CD4-positive, alpha-beta T cell treated with Interleukin-17A for 4 hours (primary cell): ENCODE data around the gene MUC20.
"Not testable (repeated sequence)": the region's sequence is repeated elsewhere in the genome, so short reads cannot be mapped to it uniquely, and the experiment has no call there.

Source experiments
- DNase-seq: peaks from one replicate; pipeline ENCODE4 v3.0.0-alpha.2; 2020; ENCODE audit warnings: mixed read lengths

Gene MUC20

GRCh38 chr3:195711091-195711812 is 9.5 kb upstream of the MUC20 start:
- not testable (repeated sequence) for DNase-seq

GRCh38 chr3:195711813-195712534 is 8.8 kb upstream of the MUC20 start:
- DNase-seq, result no peak

GRCh38 chr3:195712535-195712910 is 8.3 kb upstream of the MUC20 start:
- DNase-seq, result not testable (repeated sequence)

GRCh38 chr3:195713150-195713549 is 7.6 kb upstream of the MUC20 start:
- DNase-seq, result not testable (repeated sequence)

GRCh38 chr3:195714380-195715011 is 6.3 kb upstream of the MUC20 start:
- DNase-seq, result no peak

GRCh38 chr3:195715134-195715533 is 5.6 kb upstream of the MUC20 start:
- no peak for DNase-seq

- DNase-seq, result no peak
These were observed 5.1 kb upstream of the MUC20 start for GRCh38 chr3:195715583-195716266.

GRCh38 chr3:195717416-195717815 is 3.4 kb upstream of the MUC20 start:
- DNase-seq, result no peak

GRCh38 chr3:195717852-195718476 is 2.8 kb upstream of the MUC20 start:
- no peak for DNase-seq

- no peak for DNase-seq
These were observed 2.2 kb upstream of the MUC20 start for GRCh38 chr3:195718477-195718984.

- not testable (repeated sequence) for DNase-seq
These were observed 1.1 kb upstream of the MUC20 start for GRCh38 chr3:195719514-195720254.

- DNase-seq, result not testable (repeated sequence)
These were observed 1.6 kb downstream of the MUC20 start for GRCh38 chr3:195722139-195722995.

GRCh38 chr3:195722996-195723345 is 2.2 kb downstream of the MUC20 start:
- DNase-seq, result not testable (repeated sequence)

GRCh38 chr3:195724363-195724762 is 3.6 kb downstream of the MUC20 start:
- not testable (repeated sequence) for DNase-seq

GRCh38 chr3:195725916-195726740 is 5.3 kb downstream of the MUC20 start:
- DNase-seq, result not testable (repeated sequence)

GRCh38 chr3:195727606-195728195 is 6.9 kb downstream of the MUC20 start:
- no peak for DNase-seq

- not testable (repeated sequence) for DNase-seq
These were observed 8.0 kb downstream of the MUC20 start for GRCh38 chr3:195728789-195729188.

GRCh38 chr3:195729476-195730251 is 8.9 kb downstream of the MUC20 start:
- no peak for DNase-seq
